Placental pericyte (primary cell): Measurements from ENCODE around the gene TSPAN31. TPM values are rescaled to one million over a fixed set of nuclear protein-coding genes. Genes with fewer than 3 reads are reported as not detected.

Experiments
- total RNA-seq: library from RNA; depleted of rRNA; stranded (reverse); fragments of >200 nt; gene quantifications from 2 replicates; pipeline ENCODE4 v1.2.3, GENCODE V29; 2012

The TSPAN31 gene
- total RNA-seq = 34.6 and 44.8 TPM in 2 replicates

GRCh38 chr12:57744777-57745484, at the start of gene TSPAN31:
Gene TSPAN31 (plus strand): TSS chr12:57745039. CDS start chr12:57745155, 116 bp downstream.

GRCh38 chr12:57738661-57739237, 6.1 kb upstream of the TSPAN31 start, which contains the start of gene AGAP2:
Gene AGAP2 (minus strand): TSS chr12:57738742. CDS start chr12:57738246, 496 bp downstream.

GRCh38 chr12:57751788-57752667, 7.2 kb downstream of the TSPAN31 start, which contains the start of gene CDK4:
Gene CDK4 (minus strand): TSS chr12:57752310. CDS start chr12:57751717, 593 bp downstream.

GRCh38 chr12:57754411-57755193, 9.8 kb downstream of the TSPAN31 start, which contains the start of gene MARCHF9:
Gene MARCHF9 (plus strand): TSS chr12:57755103. CDS start chr12:57755529, 426 bp downstream.

GRCh38 chr12:57766464-57767304, 21.8 kb downstream of the TSPAN31 start, which contains the start of gene CYP27B1:
Gene CYP27B1 (minus strand): TSS chr12:57767078. CDS start chr12:57767041, 37 bp downstream.

GRCh38 chr12:57771873-57772428, 27.1 kb downstream of the TSPAN31 start, which contains the start of gene METTL1:
Gene METTL1 (minus strand): TSS chr12:57772105. CDS start chr12:57772083, 22 bp downstream.

GRCh38 chr12:57772429-57773322, 27.8 kb downstream of the TSPAN31 start, which contains the start of gene EEF1AKMT3:
Gene EEF1AKMT3 (plus strand): TSS chr12:57772614. CDS start chr12:57772725, 111 bp downstream.

GRCh38 chr12:57782608-57783465, 38.0 kb downstream of the TSPAN31 start, which contains the start of gene TSFM:
Gene TSFM (plus strand): TSS chr12:57782787. CDS start chr12:57782802, 15 bp downstream.

Other genes starting within 250 kb of the TSPAN31 start
- 12.7 and 433 TPM in 2 replicates for gene DDIT3, start 224.5 kb upstream of the TSPAN31 start, total RNA-seq
- gene MBD6, start 222.2 kb upstream of the TSPAN31 start, total RNA-seq = 7.0 and 12.5 TPM in 2 replicates
- gene DCTN2, start 197.8 kb upstream of the TSPAN31 start, total RNA-seq = 106 and 107 TPM in 2 replicates
- gene KIF5A, start 195.0 kb upstream of the TSPAN31 start, total RNA-seq = under 0.01 and 0.14 TPM in 2 replicates
- 30.6 and 31.4 TPM in 2 replicates for gene PIP4K2C, start 153.8 kb upstream of the TSPAN31 start, total RNA-seq
- gene DTX3, start 140.2 kb upstream of the TSPAN31 start, total RNA-seq = 21.2 and 22.5 TPM in 2 replicates
- gene ARHGEF25, start 133.6 kb upstream of the TSPAN31 start, total RNA-seq = 9.0 and 9.8 TPM in 2 replicates
- gene B4GALNT1, start 111.8 kb upstream of the TSPAN31 start, total RNA-seq = 2.8 and 5.3 TPM in 2 replicates
- 113 and 651 TPM in 2 replicates for gene OS9, start 50.9 kb upstream of the TSPAN31 start, total RNA-seq
- gene AGAP2, start 6.3 kb upstream of the TSPAN31 start, total RNA-seq = 0.22 and 0.29 TPM in 2 replicates
- gene CDK4, start 7.3 kb downstream of the TSPAN31 start, total RNA-seq = 301 and 304 TPM in 2 replicates
- 1.6 and 5.3 TPM in 2 replicates for gene MARCHF9, start 10.1 kb downstream of the TSPAN31 start, total RNA-seq
- gene CYP27B1, start 22.0 kb downstream of the TSPAN31 start, total RNA-seq = 1.1 and 2.3 TPM in 2 replicates
- gene METTL1, start 27.1 kb downstream of the TSPAN31 start, total RNA-seq = 12.5 and 12.7 TPM in 2 replicates
- 8.9 and 9.4 TPM in 2 replicates for gene EEF1AKMT3, start 27.6 kb downstream of the TSPAN31 start, total RNA-seq
- gene TSFM, start 37.7 kb downstream of the TSPAN31 start, total RNA-seq = 18.2 and 19.5 TPM in 2 replicates
- gene AVIL, start 73.7 kb downstream of the TSPAN31 start, total RNA-seq = 1.3 and 3.1 TPM in 2 replicates
- 102 and 186 TPM in 2 replicates for gene CTDSP2, start 101.7 kb downstream of the TSPAN31 start, total RNA-seq
- 0.66 and 5.9 TPM in 2 replicates for gene ATP23, start 196.5 kb downstream of the TSPAN31 start, total RNA-seq